Measurements from ENCODE around the gene PDE10A. TPM values are rescaled to one million over a fixed set of nuclear protein-coding genes. Genes with fewer than 3 reads are reported as not detected.
A peak's percentile ranks its signal among the peaks of the same experiment; 100 is the strongest.

Gene PDE10A
- total and polyA plus RNA-seq, 2 of the 8 experiments (the other 6 are each of a cell fraction or from before 2014, with no cell fraction given) = 1.1 to 2.4 TPM

- H3K56ac ChIP-seq (replicated peaks; ENCODE audit: insufficient read length, low read depth, low read length) = no peak overlapping the region
- no peak overlapping the region for H2AFZ ChIP-seq (ENCODE audit: low read length)
- no peak overlapping the region for H3K27ac ChIP-seq (ENCODE audit: low read depth, low read length)
- no peak overlapping the region for H3K23ac ChIP-seq (ENCODE audit: insufficient read length)
- H2AK5ac ChIP-seq (ENCODE audit: low read depth, low read length) = no peak overlapping the region
- H2BK5ac ChIP-seq (ENCODE audit: low read depth, low read length) = no peak overlapping the region
- no peaks in the 10 kb centered on the region for H3K79me1 ChIP-seq (ENCODE audit: low read depth, low read length)
- no peak overlapping the region for H2BK120ac ChIP-seq (replicated peaks; ENCODE audit: low read depth, low read length)
- peak overlapping the region; percentile 10; the same call in 1 of the 2 replicates for H2BK12ac ChIP-seq (ENCODE audit: low read depth, low read length)
- DNase-seq (ENCODE audit: low read depth in 1 of 2, low spot score in 2 of 2) (no peak), FAIRE-seq (no peak)
- no peak overlapping the region for H4K91ac ChIP-seq (replicated peaks; ENCODE audit: insufficient read length, low read length)
- peaks cover 4 to 11% (median 8%) of the 10 kb centered on the region in 4 experiments for H3K4me1 ChIP-seq (replicated peaks in 1 of 4; ENCODE audit: control insufficient read depth in 3 of 4, insufficient read depth in 4 of 4, low read length in 3 of 4)
- no peak overlapping the region for H3K4me3 ChIP-seq (ENCODE audit: extremely low read depth in 1 of 4, insufficient read depth in 2 of 4, low read depth in 3 of 4, low read length in 4 of 4)
- no peaks in the 10 kb centered on the region for H3K79me2 ChIP-seq (ENCODE audit: control insufficient read depth in 1 of 2, insufficient read depth in 2 of 2, low read length in 2 of 2)
- no peak overlapping the region for H2BK20ac ChIP-seq (ENCODE audit: low read length)
- no peak overlapping the region for H3K14ac ChIP-seq (ENCODE audit: insufficient read length)
- no peak overlapping the region for H3K9ac ChIP-seq (replicated peaks in 1 of 4; ENCODE audit: extremely low read depth in 1 of 4, low read depth in 3 of 4, low read length in 3 of 4)
- H3K27me3 ChIP-seq (replicated peaks in 1 of 4; ENCODE audit: control insufficient read depth in 3 of 4, extremely low read depth in 1 of 4, insufficient read depth in 3 of 4, low read length in 3 of 4) = peaks cover 24 to 36% (median 34%) of the 10 kb centered on the region in 4 experiments
- no peak overlapping the region for H3K4me2 ChIP-seq (ENCODE audit: insufficient read depth in 1 of 2, low read depth in 2 of 2, low read length in 2 of 2)
- ChIA-PET CTCF (ENCODE audit: partially characterized antibody) (interaction anchor here (0.6 to 1.6 kb wide), 5 partner anchors 8 to 299 kb away, joined by 3 to 4 read pairs (median 3); no protein-coding TSS in a partner anchor), POLR2A (ENCODE audit: partially characterized antibody) (interaction anchor here (0.6 to 1.1 kb wide), 2 partner anchors 18 to 19 kb away, joined by 3 read pairs; no protein-coding TSS in a partner anchor)
- peaks cover 9% of the 10 kb centered on the region; the same call in 1 of the 2 replicates for H3K23me2 ChIP-seq (ENCODE audit: low read depth, low read length)
- H3K18ac ChIP-seq (ENCODE audit: extremely low read depth, low read length) = no peak overlapping the region
- H4K8ac ChIP-seq (ENCODE audit: extremely low read depth, insufficient read depth, low read length) = no peak overlapping the region
- H3K4ac ChIP-seq (replicated peaks; ENCODE audit: insufficient read length, low read depth, low read length) = no peak overlapping the region
- H3K9me3 ChIP-seq (ENCODE audit: insufficient read depth in 2 of 2, low read depth in 1 of 2, low read length in 1 of 2) = no peaks in the 10 kb centered on the region
- TF ChIP-seq KDM4A (IDR thresholded peaks at IDR 0.05; ENCODE audit: low read depth, low read length, severe bottlenecking) (no peak), EGR1 (IDR thresholded peaks at IDR 0.05; ENCODE audit: borderline replicate concordance, low read depth, low read length) (no peak), RXRA (IDR thresholded peaks at IDR 0.05; ENCODE audit: insufficient read depth, low read depth, low read length) (no peak), TEAD4 (IDR thresholded peaks at IDR 0.05; ENCODE audit: low read depth, low read length) (no peak), SIN3A (conservative IDR thresholded peaks at IDR 0.05 in 1 of 2, IDR thresholded peaks at IDR 0.05 in 1 of 2; ENCODE audit: low read depth in 1 of 2, low read length in 2 of 2) (no peak), SIX5 (IDR thresholded peaks at IDR 0.05; ENCODE audit: low read depth, low read length) (no peak), RAD21 (IDR thresholded peaks at IDR 0.05 in 1 of 2, conservative IDR thresholded peaks at IDR 0.05 in 1 of 2; ENCODE audit: low read depth in 2 of 2, low read length in 2 of 2) (no peak)
- WGBS, 2 experiments (ENCODE audit: extremely low coverage in 1 of 2, insufficient coverage in 1 of 2, insufficient read length in 1 of 2, insufficient replicate concordance in 2 of 2, low coverage in 1 of 2, low lambda C conversion rate in 2 of 2, missing lambda C conversion rate in 1 of 2) = 87% methylated on average over 8 of the region's 8 CpGs; no CpG with 5 or more reads in 1 of the 2 experiments
- H4K20me1 ChIP-seq (replicated peaks in 1 of 2; ENCODE audit: control insufficient read depth in 1 of 2, insufficient read depth in 2 of 2, low read length in 2 of 2) = no peaks in the 10 kb centered on the region
- H4K5ac ChIP-seq (ENCODE audit: insufficient read length, low read depth, low read length) = no peak overlapping the region
- H2BK15ac ChIP-seq (ENCODE audit: low read length) = no peak overlapping the region
- no peaks in the 10 kb centered on the region; a peak in 1 of 8 replicates for H3K36me3 ChIP-seq (ENCODE audit: control insufficient read depth in 2 of 4, insufficient read depth in 4 of 4, low read length in 3 of 4)
Measured at GRCh38 chr6:165656581-165657324, 6.3 kb downstream of the PDE10A start.
